HG02852 (cell line): Measurements from ENCODE around the gene SMAD3.

Experiments
- ATAC-seq: cut with Tn5 transposase; IDR thresholded peaks from one replicate; pipeline ENCODE4 v1.9.1; 2021; ENCODE audit warnings: mild to moderate bottlenecking, moderate library complexity; ENCODE audit not compliant: unreplicated experiment

The SMAD3 gene

GRCh38 chr15:67035886-67036285 is 29.5 kb upstream of the SMAD3 start:
- ATAC-seq: no peak

DNA sequence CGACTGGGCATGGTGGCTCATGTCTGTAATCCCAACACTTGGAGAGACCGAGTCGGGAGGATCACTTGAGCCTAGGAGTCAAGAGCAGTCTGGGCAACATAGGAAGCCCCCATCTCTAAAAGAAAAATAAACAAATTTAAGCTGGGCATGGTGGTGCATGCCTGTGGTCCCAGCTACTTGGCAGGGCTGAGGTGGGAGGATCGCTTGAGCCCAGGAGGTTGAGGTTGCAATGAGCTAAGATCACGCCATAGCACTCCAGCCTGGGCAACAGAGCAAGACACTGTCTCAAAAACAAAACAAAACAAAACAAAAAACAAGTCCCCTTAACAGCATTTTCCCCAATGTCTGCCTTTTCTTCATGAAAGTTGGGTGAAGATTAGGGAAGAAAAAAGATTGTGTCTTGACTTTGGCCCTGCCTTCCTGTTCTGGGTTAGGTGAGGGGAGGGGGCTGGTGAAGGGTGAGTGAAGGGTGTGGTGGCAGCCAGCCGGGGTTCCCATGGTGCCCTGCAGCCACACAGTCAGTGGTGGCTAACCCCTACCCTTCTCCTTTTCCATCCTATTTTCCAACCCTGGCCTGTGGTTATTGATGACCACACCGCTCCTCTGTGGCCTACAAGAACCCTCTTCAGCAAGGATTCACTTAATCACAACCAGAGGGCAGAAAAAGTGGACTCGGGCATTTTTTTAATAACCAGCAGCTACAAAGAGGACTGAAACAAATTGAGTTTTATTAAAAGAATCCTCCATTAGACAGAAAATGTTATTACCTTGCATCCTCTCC is 28.4 kb upstream of the SMAD3 start:
- no peak for ATAC-seq

DNA sequence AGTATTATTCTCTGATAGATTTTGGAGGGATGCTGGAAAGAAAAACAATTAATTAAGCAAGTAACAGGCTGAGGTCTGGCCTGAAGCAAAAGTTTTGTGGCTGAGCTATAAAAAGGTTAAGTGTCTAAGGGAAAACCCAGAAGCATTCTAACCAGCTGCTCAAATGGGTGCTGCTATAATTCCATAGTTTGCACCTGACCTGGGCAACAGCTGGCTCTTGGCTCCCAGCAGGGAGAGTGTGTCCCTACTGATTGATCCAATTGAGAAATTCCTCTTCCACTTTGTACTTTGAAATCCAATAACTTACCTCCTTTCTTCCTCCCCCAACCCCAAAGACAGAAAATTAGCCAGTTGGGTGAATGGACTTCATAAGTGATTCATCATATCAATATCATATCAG is 27.7 kb upstream of the SMAD3 start:
- ATAC-seq: no peak

GRCh38 chr15:67038736-67039135 is 26.7 kb upstream of the SMAD3 start:
- no peak for ATAC-seq

DNA sequence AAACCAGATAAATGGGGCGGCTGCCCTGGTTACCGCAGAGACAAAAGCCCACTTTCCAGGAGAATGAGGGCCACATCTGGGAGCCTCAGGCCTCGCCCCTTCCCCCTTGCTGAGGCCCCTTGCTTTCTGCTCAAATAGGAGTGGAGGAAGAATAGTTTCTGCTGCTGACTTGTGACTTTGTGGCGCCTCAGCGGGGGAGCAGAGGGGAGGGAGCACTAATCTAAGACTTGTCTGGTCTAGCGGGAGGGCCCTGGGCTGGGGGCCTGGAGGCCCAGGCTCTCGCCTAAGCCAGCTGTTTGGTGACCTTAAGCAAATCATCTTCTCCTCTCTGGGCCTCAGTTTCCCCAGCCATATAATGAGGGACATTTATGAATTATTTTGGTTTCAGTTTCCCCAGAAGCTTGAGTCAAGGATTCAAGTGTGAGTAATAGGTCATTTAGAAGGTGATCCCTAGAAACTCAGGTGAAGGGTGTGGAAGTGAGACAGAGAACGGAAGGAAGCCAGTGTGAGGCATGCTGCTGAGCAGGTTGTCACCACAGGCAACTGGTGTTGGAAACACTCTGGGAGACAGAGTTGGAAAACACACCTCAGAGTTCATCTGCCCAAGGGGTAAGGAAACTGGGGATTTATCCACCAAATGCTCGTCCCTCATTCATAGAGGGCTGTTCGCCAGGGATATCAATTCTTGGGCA is 25.9 kb upstream of the SMAD3 start:
- ATAC-seq: no peak

DNA sequence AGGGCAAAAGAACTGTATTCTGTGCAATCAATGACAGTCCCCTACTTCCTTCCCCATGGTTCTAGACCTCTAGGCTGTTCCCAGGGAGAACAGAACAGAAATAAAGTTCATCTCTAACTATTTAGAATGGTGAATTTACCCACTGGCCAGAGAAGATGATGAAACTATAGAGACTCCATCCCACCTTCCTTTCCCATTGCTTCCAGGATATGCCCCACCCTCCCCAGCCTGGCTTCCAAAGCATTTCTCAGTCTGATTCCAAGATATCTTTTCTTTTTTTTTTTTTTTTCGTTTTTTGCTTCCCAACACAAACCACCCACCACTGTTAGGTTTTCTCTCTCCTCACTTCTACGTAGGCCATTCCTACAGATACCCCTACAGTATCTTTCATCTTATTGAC is 25.1 kb upstream of the SMAD3 start:
- ATAC-seq: no peak

DNA sequence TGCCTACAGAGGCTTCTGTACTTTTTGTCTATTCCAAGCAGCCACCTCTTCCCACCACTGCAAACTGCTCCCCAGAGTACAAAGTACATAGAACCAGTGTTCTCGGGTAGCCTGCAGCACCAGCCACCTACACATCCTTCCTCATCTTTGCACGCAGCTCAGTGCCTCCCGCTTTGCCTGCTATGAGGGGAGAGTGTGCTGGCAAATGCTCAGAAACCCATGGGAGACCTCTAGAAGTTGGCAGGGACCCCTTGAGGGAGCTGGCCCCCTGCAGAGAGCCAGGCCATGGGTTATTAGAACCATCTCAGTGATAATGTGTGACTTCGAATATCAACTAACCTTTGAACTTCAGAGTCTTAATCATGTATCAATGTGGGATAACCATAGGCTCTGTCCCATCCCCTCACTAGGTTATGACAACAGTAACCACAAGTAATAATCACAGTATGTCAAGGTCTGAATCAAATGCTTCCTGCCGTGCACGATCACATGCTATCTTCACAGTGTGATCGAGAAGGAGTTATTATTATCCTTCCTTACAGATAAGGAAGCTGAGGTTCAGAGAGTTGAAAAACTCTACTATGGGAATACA is 22.8 kb upstream of the SMAD3 start:
- no peak for ATAC-seq

GRCh38 chr15:67043939-67044771 is 21.2 kb upstream of the SMAD3 start:
- no peak for ATAC-seq

- ATAC-seq: no peak
Measured at GRCh38 chr15:67047149-67047661, 18.2 kb upstream of the SMAD3 start.

- no peak for ATAC-seq
Measured at GRCh38 chr15:67048281-67049279, 16.8 kb upstream of the SMAD3 start.

DNA sequence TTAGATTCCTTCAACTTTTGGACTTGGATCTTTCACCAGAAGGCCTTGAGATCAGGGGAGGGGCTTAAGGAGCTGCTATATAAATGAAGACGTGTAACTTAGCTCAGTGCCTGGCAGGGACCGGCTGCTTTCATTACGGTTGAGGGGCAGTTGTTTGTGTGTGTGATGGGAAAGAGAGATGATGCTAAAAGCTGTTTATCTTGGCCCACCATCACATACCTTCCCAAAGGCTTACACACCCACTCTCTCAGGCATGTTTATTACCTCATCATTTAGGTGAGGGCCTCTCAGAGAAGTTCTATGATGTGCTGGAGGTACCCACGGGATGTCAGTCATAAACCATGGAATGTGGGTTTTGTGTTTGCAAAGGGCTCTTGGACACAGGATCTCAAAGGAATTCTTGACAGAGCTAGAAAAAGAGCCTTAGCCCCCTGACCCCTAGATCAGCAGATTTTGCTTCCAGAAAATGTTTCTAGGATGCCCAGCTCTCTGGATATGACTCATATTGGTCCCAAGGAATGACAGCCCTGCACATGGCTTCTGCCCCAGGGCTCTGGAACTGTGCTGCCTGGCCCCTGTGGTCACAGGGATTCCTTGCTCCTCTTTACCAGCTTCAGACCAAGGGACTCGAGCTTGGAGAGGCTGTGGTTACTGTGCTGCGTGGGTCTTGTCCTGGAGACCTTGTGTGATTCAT is 15.9 kb upstream of the SMAD3 start:
- no peak for ATAC-seq

- no peak for ATAC-seq
Measured at GRCh38 chr15:67050062-67050461, 15.3 kb upstream of the SMAD3 start.

GRCh38 chr15:67050522-67051087 is 14.8 kb upstream of the SMAD3 start:
- no peak for ATAC-seq

DNA sequence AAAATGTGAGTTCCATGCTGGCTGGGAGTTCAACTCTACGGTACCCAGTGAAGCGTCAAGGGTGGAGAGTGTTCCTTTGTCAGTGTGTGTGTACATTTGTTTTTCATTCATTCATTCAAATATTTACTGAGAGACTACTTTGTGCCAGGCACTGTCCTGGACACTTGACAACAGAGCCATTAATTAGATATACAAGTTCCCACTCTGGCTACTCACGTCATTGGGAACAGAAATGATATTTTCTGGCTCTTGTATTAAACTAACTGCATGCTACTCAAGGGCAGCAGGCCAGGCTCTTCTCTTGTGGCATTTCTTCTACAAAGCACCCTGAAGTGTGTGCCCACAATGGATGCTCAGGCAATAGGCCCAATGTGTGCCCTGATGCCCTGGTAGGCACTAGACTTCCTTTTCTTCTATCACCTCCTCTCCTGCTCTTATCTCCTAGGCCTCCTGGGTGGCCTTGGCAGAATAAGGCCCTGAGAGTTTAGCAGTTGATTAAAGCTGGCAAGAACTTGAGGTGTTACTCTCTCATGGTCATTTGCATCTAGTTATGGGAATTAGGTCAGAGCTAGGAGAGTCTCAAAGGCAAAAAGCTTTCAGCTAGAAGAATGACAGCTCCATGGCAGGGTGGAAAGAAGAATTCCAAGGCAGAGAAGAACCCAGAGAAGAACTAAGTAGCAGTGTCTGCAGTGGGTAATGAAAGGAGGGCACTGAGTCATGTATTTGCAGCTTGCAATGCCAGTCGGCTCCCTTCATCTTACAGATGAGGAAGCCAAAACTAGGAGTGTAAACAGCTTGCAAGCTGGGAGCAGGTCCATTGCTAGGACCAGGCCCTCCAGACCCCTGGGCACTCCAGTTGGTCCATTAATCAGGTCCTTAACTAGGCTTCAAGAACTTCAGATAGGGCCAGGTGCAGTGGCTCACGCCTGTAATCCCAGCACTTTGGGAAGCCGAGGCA is 14.0 kb upstream of the SMAD3 start:
- no peak for ATAC-seq

- no peak for ATAC-seq
Measured at GRCh38 chr15:67054676-67055075, 10.7 kb upstream of the SMAD3 start.

DNA sequence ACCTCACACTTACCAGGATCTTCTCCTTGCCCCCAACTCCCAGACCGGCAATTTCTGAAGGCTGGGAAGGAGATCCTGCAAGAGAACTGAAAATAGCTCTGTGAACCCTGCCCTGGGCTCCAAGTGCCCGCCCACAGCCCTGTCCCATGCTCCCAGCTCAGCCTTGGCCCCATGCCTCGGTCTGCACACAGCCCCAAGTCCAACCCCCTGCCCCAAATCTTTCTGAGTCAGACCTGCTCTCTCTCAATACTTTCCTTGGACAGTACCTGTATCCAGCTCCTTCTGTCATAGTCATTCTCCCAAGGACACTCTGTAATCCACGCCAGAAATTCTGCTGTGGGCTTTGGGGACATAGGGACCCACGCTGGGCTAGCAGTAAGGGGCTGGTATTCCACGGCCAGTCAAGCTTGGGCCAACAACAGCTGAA is 6.3 kb upstream of the SMAD3 start:
- ATAC-seq: no peak

- ATAC-seq: no peak
Measured at GRCh38 chr15:67061811-67062368, 3.5 kb upstream of the SMAD3 start.
